GM12864 (cell line): Measurements from ENCODE around the gene CPSF6.
"Not testable (repeated sequence)": the region's sequence is repeated elsewhere in the genome, so short reads cannot be mapped to it uniquely, and the experiment has no call there.

Experiments
- DNase-seq: peaks from one replicate; pipeline ENCODE4 v3.0.0-alpha.2; 2011; ENCODE audit warnings: low read depth
- H3K4me3 ChIP-seq: 2 replicates; pipeline ENCODE4 v1.5.1; 2011; ENCODE audit warnings: mild to moderate bottlenecking, low read depth, low read length, control low read depth
- TF ChIP-seq, protein P1 (sequence below): IDR thresholded peaks from 2 replicates; pipeline ENCODE4 v1.5.1; 2011; ENCODE audit warnings: low read depth, mild to moderate bottlenecking, moderate library complexity, low read length, control low read depth, inconsistent platforms; ENCODE audit errors: missing control alignments

The CPSF6 gene

DNA sequence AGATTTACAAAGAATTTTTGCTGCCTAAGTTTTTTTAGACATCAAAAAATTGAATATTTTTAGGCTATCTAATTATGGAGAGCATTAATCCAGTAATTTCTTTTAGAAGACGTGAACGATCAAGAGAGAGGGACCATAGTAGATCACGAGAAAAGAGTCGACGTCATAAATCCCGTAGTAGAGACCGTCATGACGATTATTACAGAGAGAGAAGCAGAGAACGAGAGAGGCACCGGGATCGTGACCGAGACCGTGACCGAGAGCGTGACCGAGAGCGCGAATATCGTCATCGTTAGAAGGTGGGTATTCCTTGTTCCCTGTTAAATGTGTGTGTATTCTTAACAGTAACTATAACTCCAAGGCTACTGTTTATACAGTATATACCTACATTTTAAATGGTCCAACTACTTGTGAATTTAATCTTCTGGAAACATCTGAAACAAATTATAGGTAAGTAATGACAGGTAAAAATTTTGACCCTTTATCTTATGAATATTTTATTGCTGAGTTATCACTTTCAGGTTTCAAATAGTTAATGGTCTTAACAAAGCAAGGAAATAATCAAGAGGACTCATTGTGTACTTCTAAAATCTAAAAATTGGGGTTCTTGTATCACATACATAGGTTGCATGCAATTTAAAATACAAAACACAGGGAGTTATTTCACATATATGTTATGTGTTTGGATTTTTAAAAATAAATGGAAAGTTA is 23.1 kb downstream of the CPSF6 start:
- no peak for DNase-seq
- TF ChIP-seq, protein P1, sequence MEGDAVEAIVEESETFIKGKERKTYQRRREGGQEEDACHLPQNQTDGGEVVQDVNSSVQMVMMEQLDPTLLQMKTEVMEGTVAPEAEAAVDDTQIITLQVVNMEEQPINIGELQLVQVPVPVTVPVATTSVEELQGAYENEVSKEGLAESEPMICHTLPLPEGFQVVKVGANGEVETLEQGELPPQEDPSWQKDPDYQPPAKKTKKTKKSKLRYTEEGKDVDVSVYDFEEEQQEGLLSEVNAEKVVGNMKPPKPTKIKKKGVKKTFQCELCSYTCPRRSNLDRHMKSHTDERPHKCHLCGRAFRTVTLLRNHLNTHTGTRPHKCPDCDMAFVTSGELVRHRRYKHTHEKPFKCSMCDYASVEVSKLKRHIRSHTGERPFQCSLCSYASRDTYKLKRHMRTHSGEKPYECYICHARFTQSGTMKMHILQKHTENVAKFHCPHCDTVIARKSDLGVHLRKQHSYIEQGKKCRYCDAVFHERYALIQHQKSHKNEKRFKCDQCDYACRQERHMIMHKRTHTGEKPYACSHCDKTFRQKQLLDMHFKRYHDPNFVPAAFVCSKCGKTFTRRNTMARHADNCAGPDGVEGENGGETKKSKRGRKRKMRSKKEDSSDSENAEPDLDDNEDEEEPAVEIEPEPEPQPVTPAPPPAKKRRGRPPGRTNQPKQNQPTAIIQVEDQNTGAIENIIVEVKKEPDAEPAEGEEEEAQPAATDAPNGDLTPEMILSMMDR = no peak
- H3K4me3 ChIP-seq = no peak overlapping the region

DNA sequence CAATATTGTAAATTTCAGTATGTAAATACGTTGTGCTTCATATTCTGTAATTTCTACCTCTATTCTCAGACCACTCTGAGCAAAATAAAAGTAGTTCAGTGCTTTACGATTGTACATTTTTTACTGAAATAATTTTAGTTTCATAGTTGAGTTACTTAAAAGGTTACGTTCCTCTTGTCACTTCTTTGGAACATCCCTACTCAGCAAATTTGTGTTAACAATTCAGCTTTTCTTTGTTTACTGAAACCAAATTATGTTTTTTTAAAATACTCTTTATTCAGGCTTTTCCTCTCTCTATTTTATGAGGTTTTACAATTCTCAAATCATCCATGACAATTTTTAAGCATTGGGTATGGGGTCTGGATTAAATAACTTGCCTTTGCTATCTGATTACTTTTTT is 25.8 kb downstream of the CPSF6 start:
- no peak for DNase-seq
- no peak overlapping the region for H3K4me3 ChIP-seq
- TF ChIP-seq, protein P1 = no peak

DNA sequence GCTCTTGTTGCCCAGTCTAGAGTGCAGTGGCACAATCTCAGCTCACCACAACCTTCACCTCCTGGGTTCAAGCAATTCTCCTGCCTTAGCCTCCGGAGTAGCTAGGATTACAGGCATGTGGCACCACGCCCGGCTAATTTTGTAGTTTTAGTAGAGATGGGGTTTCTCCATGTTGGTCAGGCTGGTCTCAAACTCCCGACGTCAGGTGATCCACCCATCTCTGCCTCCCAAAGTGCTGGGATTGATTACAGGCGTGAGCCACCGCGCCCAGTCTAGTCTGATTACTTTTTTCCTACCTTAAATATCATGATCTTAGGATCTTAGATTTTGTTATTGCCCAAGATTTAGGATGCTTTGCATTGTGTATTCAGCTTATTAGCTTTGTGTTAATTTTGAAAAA is 26.3 kb downstream of the CPSF6 start:
- not testable (repeated sequence) for H3K4me3 ChIP-seq, DNase-seq

DNA sequence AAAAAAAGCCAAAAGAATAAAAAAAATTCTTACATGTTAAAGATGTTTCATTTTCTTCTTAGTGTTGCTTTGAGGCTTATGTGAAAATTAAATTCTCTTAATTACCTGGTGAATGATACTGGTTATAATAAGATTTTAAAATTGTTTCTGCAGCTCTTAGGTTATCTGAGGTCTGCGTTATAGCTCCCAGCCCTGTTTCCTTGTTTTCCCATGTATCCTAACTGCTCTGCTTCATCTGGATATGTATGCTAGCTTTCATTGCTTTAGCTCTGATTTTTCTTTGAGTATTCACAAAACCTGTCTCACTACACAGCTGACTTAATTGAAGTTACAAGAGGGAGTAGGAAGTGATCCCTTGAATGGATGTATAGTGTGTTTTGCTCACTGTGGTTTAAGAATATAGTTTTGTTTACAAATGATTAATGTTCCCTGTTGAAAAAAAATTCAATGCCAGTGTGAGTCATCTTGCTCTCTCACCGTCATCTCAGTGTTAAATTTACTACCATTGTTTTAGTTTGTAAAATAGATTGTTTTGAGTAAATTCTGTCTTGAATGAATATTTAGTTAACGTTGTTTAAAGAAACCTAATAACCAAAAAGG is 26.8 kb downstream of the CPSF6 start:
- DNase-seq = no peak
- H3K4me3 ChIP-seq = no peak overlapping the region
- TF ChIP-seq, protein P1 = no peak

DNA sequence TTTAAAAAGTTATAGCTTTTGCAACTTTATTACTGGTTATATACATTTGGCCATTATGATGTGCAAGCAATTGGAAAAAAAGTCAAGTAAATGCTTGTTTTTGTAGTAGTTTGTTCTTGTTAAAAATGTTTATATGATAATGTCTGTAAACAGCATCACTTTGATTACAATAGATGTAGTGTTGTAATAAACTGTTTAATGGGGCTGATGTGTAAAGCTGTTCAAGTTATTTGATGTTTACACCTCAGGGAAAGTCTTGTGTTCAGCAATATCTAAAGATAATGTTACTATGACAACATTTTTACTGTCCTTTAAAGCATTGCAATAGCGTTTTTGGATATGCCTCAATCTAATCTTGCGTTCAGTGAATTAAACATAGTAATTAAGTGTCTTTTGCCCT is 30.4 kb downstream of the CPSF6 start:
- no peak overlapping the region for H3K4me3 ChIP-seq
- TF ChIP-seq, protein P1 = no peak
- DNase-seq = no peak

DNA sequence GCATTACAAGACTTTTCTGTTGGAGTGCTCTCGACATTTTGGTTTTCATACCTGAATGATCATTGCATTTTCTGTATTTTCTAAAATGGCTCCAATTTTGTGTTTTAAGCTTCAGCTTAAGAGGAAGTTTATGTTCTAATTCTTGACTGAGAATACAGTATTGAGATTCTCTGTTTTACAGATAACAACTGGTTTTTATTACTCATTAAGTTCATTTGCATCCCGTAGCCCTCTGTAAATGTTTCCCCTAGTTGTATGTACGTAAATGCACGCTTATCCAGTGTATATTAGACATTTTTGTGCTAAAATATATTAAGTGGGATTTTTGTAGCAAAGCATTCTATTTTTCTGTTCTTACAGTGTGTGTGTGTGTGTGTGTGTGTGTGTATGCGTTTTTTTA is 33.1 kb downstream of the CPSF6 start:
- no peak for DNase-seq
- no peak overlapping the region for H3K4me3 ChIP-seq
- TF ChIP-seq, protein P1 = no peak

DNA sequence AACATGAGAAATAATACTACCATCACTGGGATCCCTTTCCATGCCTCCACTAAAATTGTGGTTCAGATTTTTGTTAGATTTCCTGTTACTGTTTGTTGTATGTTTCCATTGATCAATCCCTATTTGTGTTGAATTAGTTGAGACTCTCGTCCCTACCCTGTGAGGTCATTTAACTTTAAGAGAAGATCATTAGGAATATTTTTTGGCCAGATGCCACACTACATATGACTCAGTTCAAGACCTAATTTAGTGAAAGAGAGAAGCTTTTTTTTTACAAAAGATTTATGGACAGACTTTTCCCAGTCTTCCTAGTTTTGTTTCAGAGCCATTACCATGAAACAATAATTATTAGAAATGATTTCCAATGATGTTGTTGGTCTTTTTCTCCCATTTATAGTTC is 35.5 kb downstream of the CPSF6 start:
- TF ChIP-seq, protein P1 = no peak
- DNase-seq = no peak
- no peak overlapping the region for H3K4me3 ChIP-seq
